ENCODE data around the gene SORCS2. TPM values are rescaled to one million over a fixed set of nuclear protein-coding genes. Genes with fewer than 3 reads are reported as not detected.

Gene SORCS2
- total and polyA plus RNA-seq, 4 donors = 2.2 to 7.7 (median 2.5) TPM

GRCh38 chr4:7689773-7690693 is 497.7 kb downstream of the SORCS2 start:
- Histone ChIP-seq H3K27me3 (ENCODE audit: control insufficient read depth in 3 of 3, insufficient read depth in 3 of 3, low read length in 2 of 3) (no peaks in the 10 kb centered on the region), H3K36me3 (ENCODE audit: control insufficient read depth in 4 of 4, insufficient read depth in 4 of 4, low read length in 4 of 4) (no peaks in the 10 kb centered on the region), H3K4me1 (ENCODE audit: control insufficient read depth in 5 of 5, insufficient read depth in 5 of 5, low read length in 5 of 5) (no peaks in the 10 kb centered on the region), H3K4me3 (no peak overlapping the region), H3K27ac (ENCODE audit: low read depth in 1 of 2, low read length in 1 of 2) (no peak overlapping the region), H3K9me3 (ENCODE audit: control insufficient read depth in 4 of 4, insufficient read depth in 3 of 4, low read length in 3 of 4) (no peaks in the 10 kb centered on the region), H3K9ac (ENCODE audit: insufficient read depth in 1 of 2, low read length in 2 of 2) (no peak overlapping the region)
- DNase-seq = no peak
- TF ChIP-seq, protein P1, sequence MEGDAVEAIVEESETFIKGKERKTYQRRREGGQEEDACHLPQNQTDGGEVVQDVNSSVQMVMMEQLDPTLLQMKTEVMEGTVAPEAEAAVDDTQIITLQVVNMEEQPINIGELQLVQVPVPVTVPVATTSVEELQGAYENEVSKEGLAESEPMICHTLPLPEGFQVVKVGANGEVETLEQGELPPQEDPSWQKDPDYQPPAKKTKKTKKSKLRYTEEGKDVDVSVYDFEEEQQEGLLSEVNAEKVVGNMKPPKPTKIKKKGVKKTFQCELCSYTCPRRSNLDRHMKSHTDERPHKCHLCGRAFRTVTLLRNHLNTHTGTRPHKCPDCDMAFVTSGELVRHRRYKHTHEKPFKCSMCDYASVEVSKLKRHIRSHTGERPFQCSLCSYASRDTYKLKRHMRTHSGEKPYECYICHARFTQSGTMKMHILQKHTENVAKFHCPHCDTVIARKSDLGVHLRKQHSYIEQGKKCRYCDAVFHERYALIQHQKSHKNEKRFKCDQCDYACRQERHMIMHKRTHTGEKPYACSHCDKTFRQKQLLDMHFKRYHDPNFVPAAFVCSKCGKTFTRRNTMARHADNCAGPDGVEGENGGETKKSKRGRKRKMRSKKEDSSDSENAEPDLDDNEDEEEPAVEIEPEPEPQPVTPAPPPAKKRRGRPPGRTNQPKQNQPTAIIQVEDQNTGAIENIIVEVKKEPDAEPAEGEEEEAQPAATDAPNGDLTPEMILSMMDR (IDR thresholded peaks at IDR 0.05; ENCODE audit: control extremely low read depth, extremely low read depth) = no peak
- ATAC-seq (ENCODE audit: insufficient read depth, low FRiP score) = no peak
- 86 to 95% methylated on average over 6 of the region's 6 CpGs for WGBS, 2 donors

DNA sequence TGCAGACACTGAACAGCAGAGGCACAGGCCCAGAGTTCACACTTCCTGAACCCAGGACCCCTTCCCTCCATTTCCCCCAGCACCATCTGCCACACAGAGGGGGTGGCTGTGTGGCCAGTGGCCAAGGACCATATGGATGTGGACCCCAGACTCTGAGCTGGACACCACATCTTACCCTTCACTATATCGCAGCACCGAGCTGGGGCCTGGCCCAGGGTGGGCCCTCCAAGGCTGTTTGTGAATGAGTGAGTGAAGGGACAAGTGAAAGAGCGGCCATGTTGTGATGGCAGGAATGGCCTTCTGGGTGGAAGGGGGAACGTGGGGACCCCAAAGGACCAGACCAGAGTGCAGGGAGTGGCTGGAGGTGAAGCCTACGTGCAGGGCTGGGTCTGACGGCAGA is 498.7 kb downstream of the SORCS2 start:
- Histone ChIP-seq H3K27me3 (ENCODE audit: control insufficient read depth in 3 of 3, insufficient read depth in 3 of 3, low read length in 2 of 3) (no peaks in the 10 kb centered on the region), H3K4me1 (ENCODE audit: control insufficient read depth in 5 of 5, insufficient read depth in 5 of 5, low read length in 5 of 5) (no peaks in the 10 kb centered on the region), H3K9ac (ENCODE audit: insufficient read depth in 1 of 2, low read length in 2 of 2) (no peak overlapping the region), H3K27ac (ENCODE audit: low read depth in 1 of 2, low read length in 1 of 2) (no peak overlapping the region), H3K9me3 (ENCODE audit: control insufficient read depth in 4 of 4, insufficient read depth in 3 of 4, low read length in 3 of 4) (no peaks in the 10 kb centered on the region), H3K36me3 (ENCODE audit: control insufficient read depth in 4 of 4, insufficient read depth in 4 of 4, low read length in 4 of 4) (no peaks in the 10 kb centered on the region), H3K4me3 (no peak overlapping the region)
- WGBS, 2 donors = 89 to 95% methylated on average over 6 of the region's 6 CpGs
- TF ChIP-seq, protein P1 (IDR thresholded peaks at IDR 0.05; ENCODE audit: control extremely low read depth, extremely low read depth) = no peak
- ATAC-seq (ENCODE audit: insufficient read depth, low FRiP score) (no peak), DNase-seq (no peak)

DNA sequence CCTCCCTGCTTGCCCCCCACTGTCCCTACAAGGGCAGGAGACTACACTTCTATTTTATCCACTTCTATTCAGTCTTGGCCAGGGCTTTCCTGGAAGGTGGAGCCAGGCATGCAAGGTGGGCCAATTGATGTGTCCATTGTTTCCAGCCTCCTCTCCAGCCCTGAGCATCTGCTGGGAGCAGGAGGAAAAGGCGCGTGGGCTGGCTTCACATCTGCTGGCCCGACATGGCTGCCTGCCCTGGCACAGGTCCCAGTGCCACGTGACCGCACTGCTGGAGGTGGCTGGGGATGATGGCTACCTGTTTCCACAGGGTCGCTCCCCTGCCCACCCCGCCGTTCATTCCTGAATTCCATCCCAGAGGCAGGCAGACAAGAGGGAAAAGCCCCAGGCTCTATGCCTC is 499.6 kb downstream of the SORCS2 start:
- Histone ChIP-seq H3K27me3 (ENCODE audit: control insufficient read depth in 3 of 3, insufficient read depth in 3 of 3, low read length in 2 of 3) (no peaks in the 10 kb centered on the region), H3K4me3 (no peak overlapping the region), H3K27ac (ENCODE audit: low read depth in 1 of 2, low read length in 1 of 2) (no peak overlapping the region), H3K9ac (ENCODE audit: insufficient read depth in 1 of 2, low read length in 2 of 2) (no peak overlapping the region), H3K9me3 (ENCODE audit: control insufficient read depth in 4 of 4, insufficient read depth in 3 of 4, low read length in 3 of 4) (no peaks in the 10 kb centered on the region), H3K36me3 (ENCODE audit: control insufficient read depth in 4 of 4, insufficient read depth in 4 of 4, low read length in 4 of 4) (no peaks in the 10 kb centered on the region), H3K4me1 (ENCODE audit: control insufficient read depth in 5 of 5, insufficient read depth in 5 of 5, low read length in 5 of 5) (no peaks in the 10 kb centered on the region)
- 66 to 73% methylated on average over 8 of the region's 8 CpGs for WGBS, 2 donors
- DNase-seq (no peak), ATAC-seq (ENCODE audit: insufficient read depth, low FRiP score) (no peak)
- TF ChIP-seq, protein P1 (IDR thresholded peaks at IDR 0.05; ENCODE audit: control extremely low read depth, extremely low read depth) = no peak
